AG09309 (cell line): ENCODE results near the gene LMBR1L.

ENCODE experiments used
- DNase-seq: peaks from one replicate; pipeline ENCODE4 v3.0.0-alpha.2; 2010; ENCODE audit warnings: low read depth
- H3K4me3 ChIP-seq: 2 replicates; pipeline ENCODE4 v1.5.1; 2011; ENCODE audit warnings: mild to moderate bottlenecking, low read depth, low read length, moderate library complexity; ENCODE audit not compliant: control insufficient read depth
- TF ChIP-seq, protein P1 (sequence below): IDR thresholded peaks from 2 replicates; pipeline ENCODE4 v1.5.1; 2011; ENCODE audit warnings: mild to moderate bottlenecking, low read depth, low read length, inconsistent platforms; ENCODE audit not compliant: insufficient read depth, control insufficient read depth; ENCODE audit errors: missing control alignments

Gene LMBR1L

DNA sequence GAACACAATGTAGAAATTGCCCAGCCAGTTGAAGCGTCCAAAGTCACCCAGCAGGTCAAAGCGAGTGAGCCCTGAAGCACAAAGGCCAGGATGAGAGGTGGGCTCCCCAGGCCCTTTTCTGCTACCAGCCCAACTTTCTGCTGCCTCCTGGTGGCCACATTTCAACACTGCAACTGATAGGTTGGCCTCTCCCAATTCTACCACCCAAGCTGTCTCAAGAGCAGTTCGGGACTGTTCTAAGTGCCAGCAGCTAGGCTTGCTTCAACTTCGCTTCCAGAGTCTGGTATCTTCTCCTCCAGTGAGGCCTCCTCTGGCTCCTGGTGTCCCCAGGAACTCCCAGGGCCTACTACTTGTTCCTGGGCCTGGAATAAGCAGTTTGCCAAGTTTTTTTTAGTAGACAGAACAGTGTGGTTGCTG, 12.6 kb downstream of the LMBR1L start:
- TF ChIP-seq, protein P1, sequence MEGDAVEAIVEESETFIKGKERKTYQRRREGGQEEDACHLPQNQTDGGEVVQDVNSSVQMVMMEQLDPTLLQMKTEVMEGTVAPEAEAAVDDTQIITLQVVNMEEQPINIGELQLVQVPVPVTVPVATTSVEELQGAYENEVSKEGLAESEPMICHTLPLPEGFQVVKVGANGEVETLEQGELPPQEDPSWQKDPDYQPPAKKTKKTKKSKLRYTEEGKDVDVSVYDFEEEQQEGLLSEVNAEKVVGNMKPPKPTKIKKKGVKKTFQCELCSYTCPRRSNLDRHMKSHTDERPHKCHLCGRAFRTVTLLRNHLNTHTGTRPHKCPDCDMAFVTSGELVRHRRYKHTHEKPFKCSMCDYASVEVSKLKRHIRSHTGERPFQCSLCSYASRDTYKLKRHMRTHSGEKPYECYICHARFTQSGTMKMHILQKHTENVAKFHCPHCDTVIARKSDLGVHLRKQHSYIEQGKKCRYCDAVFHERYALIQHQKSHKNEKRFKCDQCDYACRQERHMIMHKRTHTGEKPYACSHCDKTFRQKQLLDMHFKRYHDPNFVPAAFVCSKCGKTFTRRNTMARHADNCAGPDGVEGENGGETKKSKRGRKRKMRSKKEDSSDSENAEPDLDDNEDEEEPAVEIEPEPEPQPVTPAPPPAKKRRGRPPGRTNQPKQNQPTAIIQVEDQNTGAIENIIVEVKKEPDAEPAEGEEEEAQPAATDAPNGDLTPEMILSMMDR = peak; percentile 85
- no peak overlapping the region for H3K4me3 ChIP-seq
- DNase-seq = no peak

DNA sequence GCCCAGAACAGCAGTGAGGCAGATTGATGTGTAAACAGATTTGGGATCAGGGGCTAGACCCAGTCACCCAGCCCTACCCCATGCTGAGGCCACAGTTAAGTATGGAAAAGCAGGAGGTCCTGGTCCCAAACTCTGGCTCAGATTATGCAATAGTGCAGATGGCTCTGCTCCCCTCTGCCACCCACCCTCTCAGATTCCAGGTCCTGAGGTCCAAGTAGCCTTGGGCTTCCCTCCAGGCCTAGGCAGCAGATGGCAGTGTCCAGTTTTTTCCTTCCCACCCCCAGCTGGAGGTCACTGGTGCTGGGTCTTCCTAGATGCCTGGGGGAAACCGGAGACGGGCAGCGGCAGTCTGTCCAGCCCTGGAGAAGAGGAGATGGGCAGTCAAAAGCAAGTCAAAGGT, 13.3 kb downstream of the LMBR1L start:
- DNase-seq = no peak
- TF ChIP-seq, protein P1 = no peak
- H3K4me3 ChIP-seq = no peak overlapping the region

DNA sequence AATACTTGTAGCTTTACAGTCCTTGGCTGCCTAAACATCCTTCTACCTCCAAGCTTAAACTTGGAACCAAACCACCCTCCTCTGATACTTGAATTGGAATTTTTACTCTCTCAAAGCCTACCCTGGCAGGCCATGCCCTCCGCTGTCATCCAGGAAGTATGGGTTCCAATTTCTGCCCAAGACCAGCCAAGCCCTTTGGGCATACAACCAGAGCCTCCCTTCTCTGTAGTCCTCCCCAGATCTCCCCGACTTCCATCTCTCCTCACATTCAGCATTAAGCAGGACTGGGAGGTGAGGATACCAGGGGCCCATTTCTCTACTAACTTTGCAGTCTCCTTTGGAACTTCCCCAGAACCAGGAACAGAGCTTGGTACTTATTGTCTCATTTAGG, 15.7 kb downstream of the LMBR1L start:
- no peak for DNase-seq
- TF ChIP-seq, protein P1 = no peak

DNA sequence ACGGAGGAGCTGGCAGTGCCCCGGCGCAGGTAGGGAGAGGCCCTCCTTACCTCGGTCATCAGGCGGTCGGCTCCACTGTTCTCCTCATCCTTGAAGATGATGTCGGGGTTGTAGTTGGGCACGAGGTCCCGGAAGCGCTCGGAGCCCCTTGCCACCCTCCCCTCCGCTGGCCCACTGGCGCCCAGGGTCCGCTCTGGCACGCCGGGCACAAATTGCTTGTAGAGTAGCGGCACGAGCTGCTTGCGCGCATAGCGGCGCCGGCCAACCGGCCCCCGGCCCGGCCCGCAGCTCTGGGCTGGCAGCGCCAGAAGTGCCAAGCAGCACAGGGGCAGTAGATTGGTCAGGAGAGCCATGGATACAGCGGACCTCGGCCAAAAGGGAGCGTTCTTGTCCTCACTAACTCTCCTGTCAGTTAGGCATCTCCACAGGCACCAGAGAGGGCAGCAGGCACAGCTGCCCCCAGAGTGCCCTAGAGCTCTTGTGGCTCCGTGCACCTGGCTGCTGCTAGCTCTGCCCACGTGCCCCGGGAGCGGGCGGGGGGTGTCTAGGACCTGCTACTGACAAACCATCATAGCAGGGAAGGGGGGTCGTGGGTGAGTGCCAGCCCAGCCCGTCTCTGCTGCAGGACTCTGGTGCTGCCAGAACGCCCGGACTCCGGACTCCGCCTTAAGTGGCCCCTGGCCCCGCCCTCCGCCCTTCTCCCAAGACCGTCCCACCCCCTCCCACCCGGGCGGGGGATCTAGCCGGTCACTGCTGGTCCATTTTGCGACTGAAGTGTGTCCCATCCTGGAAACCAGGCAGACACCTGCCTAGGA, 16.3 kb downstream of the LMBR1L start, which contains the start of gene DHH:
TSS of gene DHH (minus strand) at position 642 of the 815 bp plus-strand sequence. CDS start at position 353, 289 bp downstream.
- no peak within 1 kb of the TSS; the same call in none of the 2 replicates for H3K4me3 ChIP-seq

More for the DNA sequence above, 15.7 kb downstream of the LMBR1L start:
- no peak overlapping the region for H3K4me3 ChIP-seq

DNA sequence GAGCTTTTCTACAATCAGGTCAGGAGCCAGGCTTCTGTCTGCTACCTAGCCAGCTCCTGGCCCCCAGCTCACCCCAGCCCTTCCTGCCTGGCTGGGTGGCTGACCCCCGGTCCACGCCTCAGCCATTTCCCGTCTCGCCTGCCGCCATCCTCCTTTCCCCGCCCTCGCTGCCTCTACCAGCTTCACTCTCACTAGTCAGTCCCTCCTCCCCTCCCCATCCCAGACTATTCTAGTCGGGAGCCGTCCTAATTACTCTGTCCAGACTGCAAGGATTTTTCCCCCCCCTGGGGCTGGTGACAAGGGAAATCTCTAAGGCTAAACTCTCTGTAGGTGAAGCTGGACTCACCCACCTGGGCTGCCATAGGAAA, 16.9 kb downstream of the LMBR1L start:
- no peak for DNase-seq
- TF ChIP-seq, protein P1 = no peak
- no peak overlapping the region; the same call in 1 of the 2 replicates for H3K4me3 ChIP-seq

More for the DNA sequence above, 16.3 kb downstream of the LMBR1L start, which contains the start of gene DHH:
- TF ChIP-seq, protein P1 = no peak
- DNase-seq = no peak

DNA sequence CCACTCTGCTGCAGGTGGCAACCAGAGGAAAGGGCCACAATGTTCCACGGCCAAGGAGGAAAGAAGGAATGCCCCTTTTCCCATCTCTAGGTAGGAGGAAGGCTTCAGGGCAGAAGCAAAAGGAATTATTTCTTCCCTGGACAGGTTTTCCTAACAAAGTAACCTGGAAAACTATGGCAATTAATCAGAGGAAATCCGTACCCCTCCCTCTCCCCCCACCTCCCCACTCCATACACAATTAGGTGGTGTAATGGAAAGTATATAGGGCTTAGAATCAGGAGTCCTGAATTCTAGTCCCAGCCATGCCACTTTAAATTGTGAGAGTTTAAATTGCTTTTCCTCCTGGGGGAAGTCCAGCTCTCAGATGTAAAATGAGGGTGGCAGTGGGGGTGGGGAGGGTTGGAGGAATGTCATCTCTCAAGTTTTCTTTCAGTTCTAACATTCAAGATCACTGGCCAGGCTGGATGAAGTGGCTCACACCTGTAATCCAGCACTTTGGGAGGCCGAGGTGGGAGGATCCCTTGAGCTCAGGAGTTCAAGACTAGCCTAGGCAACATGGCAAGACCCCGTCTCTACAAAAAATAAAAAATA, 17.7 kb downstream of the LMBR1L start:
- no peak for DNase-seq
- no peak overlapping the region for H3K4me3 ChIP-seq
- TF ChIP-seq, protein P1 = no peak
